Liver (tissue), 3 donors: ENCODE data around the gene HEBP2.

Experiments used
- YY1 ChIP-seq: IDR thresholded peaks from 2 replicates; pipeline ENCODE4 v1.6.1; 2016; ENCODE audit warnings: antibody characterized with exemption, mild to moderate bottlenecking
- TF ChIP-seq, protein P1 (sequence below): fragments of 150-350 bp; IDR thresholded peaks from 2 replicates; pipeline ENCODE4 v1.5.1; 2017; ENCODE audit warnings: improper control_type of control experiment, low read depth, low read length; ENCODE audit not compliant: missing input control
- TF ChIP-seq, protein P2 (sequence below): IDR thresholded peaks from 2 replicates; pipeline ENCODE4 v1.6.1; 2016; ENCODE audit warnings: antibody characterized with exemption
- donor health status: healthy.
- donor health status: healthy.

DNA sequence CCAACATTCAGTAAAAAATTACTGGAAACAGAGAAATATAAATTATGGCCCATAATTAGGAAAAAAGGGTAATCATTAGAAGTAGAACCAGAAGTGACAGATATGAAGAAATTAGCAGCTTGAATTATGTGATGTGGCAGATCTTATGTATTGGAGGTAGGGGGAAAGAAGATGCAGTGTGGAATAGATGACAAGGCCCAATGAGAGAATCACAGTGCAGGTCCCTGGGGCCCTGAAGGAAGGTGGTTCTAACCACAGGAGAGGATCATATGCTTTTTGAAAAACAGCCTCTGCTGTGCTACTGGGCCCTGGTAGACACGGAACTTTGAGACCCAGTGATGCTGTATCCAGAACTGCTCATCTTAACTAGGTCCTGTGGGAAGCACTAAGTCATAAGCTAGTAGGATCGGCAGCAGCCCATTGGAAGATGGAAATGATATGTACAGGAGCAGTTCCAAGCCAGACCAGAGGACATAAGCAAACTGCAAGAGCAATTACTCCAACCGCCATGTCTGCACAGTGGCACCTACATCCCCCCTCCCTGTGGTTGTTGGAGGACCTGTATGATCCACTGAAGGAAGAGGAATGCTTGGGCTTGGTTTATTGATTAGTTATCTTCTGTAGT is 14.2 kb downstream of the HEBP2 start:
- no peak for TF ChIP-seq YY1
- TF ChIP-seq, protein P1, sequence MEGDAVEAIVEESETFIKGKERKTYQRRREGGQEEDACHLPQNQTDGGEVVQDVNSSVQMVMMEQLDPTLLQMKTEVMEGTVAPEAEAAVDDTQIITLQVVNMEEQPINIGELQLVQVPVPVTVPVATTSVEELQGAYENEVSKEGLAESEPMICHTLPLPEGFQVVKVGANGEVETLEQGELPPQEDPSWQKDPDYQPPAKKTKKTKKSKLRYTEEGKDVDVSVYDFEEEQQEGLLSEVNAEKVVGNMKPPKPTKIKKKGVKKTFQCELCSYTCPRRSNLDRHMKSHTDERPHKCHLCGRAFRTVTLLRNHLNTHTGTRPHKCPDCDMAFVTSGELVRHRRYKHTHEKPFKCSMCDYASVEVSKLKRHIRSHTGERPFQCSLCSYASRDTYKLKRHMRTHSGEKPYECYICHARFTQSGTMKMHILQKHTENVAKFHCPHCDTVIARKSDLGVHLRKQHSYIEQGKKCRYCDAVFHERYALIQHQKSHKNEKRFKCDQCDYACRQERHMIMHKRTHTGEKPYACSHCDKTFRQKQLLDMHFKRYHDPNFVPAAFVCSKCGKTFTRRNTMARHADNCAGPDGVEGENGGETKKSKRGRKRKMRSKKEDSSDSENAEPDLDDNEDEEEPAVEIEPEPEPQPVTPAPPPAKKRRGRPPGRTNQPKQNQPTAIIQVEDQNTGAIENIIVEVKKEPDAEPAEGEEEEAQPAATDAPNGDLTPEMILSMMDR = no peak
- TF ChIP-seq, protein P2, sequence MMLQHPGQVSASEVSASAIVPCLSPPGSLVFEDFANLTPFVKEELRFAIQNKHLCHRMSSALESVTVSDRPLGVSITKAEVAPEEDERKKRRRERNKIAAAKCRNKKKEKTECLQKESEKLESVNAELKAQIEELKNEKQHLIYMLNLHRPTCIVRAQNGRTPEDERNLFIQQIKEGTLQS = no peak
